Daoy (cell line): ENCODE data around the gene ZBTB17. TPM values are rescaled to one million over a fixed set of nuclear protein-coding genes. Genes with fewer than 3 reads are reported as not detected.

Experiments
- DNase-seq: peaks from one replicate; pipeline ENCODE4 v3.0.0-alpha.2; 2015; ENCODE audit warnings: low read depth
- total RNA-seq: library from RNA; depleted of rRNA; stranded (reverse); fragments of >200 nt; shearing (Covaris generic); gene quantifications from 2 replicates; pipeline ENCODE4 v1.2.3, GENCODE V29; 2014

Gene ZBTB17
- total RNA-seq, 1 experiment from 2014 or later, result 43.1 TPM

GRCh38 chr1:15947382-15948090, 28.4 kb downstream of the ZBTB17 start:
- DNase-seq, result no peak

- DNase-seq, result no peak
Observed at GRCh38 chr1:15946571-15947381, 29.1 kb downstream of the ZBTB17 start.

GRCh38 chr1:15945832-15946448, 30.0 kb downstream of the ZBTB17 start:
- no peak for DNase-seq

- no peak for DNase-seq
Observed at GRCh38 chr1:15945011-15945831, 30.7 kb downstream of the ZBTB17 start.

GRCh38 chr1:15944308-15945010, 31.4 kb downstream of the ZBTB17 start:
- no peak for DNase-seq

GRCh38 chr1:15943992-15944307, 32.0 kb downstream of the ZBTB17 start:
- no peak for DNase-seq

- no peak for DNase-seq
Observed at GRCh38 chr1:15943328-15943991, 32.4 kb downstream of the ZBTB17 start.

- DNase-seq, result no peak
Observed at GRCh38 chr1:15942661-15943327, 33.1 kb downstream of the ZBTB17 start.

- DNase-seq, result no peak
Observed at GRCh38 chr1:15941899-15942660, 33.8 kb downstream of the ZBTB17 start.

- no peak for DNase-seq
Observed at GRCh38 chr1:15941044-15941840, 34.7 kb downstream of the ZBTB17 start.

GRCh38 chr1:15940110-15941043, 35.5 kb downstream of the ZBTB17 start:
- DNase-seq, result no peak

- DNase-seq, result no peak
Observed at GRCh38 chr1:15939181-15940109, 36.5 kb downstream of the ZBTB17 start.

GRCh38 chr1:15938628-15939161, 37.2 kb downstream of the ZBTB17 start:
- no peak for DNase-seq

GRCh38 chr1:15937706-15938168, 38.2 kb downstream of the ZBTB17 start:
- peak; percentile 74 for DNase-seq

- DNase-seq, result no peak
Observed at GRCh38 chr1:15937146-15937545, 38.8 kb downstream of the ZBTB17 start.

- no peak for DNase-seq
Observed at GRCh38 chr1:15936025-15936424, 39.9 kb downstream of the ZBTB17 start.
